ENCODE measurements around the gene KCNH8.
A peak's percentile ranks its signal among the peaks of the same experiment; 100 is the strongest.
"Not testable (repeated sequence)": the region's sequence is repeated elsewhere in the genome, so short reads cannot be mapped to it uniquely, and the experiment has no call there.

Gene KCNH8

DNA sequence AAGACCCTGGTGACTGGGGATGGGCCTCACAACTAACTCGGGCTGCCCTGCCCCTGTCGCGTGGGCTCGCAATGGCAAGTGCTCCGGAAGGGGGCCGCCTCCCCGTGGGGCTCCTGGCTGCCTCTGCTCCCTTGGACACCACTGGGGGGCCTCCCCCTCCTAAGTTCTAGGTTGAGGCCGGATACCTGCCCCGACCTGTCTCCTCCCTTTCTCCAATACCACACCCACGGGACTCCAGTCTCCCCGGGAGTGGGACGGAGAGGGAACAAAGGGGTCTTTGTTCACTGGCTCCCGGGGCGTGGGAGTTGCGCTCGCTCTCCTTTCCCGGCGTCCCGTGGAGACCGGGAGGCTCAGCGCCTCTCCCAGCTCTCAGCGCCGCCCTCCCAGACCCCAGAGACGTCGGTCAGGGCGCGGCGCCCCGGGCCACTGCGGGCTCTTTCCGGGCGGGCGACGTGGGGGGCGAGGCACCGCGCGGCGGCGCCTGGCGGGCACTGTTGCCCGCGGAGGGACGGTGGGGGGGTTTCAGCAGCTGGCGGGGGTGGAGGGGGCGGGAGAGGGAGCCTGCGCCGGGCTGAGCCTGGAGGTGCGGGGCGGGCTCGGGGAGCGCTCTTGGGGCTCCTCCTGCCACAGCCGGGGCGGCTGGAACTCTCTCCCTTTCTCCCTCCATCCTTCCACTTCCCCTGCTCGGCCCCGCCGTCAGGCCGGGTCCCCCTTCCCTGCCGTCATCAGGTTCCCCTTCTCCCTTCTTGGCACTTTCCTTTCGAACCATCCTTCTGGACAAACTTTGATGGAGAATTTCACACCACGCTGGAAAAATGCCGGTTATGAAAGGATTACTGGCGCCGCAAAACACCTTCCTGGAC, at the start of gene KCNH8:
KCNH8 (plus strand) TSS at position 606 of the 863 bp plus-strand sequence; CDS start at position 816, 210 bp downstream.
- DNase-seq (ENCODE audit: low read depth): no peak

DNA sequence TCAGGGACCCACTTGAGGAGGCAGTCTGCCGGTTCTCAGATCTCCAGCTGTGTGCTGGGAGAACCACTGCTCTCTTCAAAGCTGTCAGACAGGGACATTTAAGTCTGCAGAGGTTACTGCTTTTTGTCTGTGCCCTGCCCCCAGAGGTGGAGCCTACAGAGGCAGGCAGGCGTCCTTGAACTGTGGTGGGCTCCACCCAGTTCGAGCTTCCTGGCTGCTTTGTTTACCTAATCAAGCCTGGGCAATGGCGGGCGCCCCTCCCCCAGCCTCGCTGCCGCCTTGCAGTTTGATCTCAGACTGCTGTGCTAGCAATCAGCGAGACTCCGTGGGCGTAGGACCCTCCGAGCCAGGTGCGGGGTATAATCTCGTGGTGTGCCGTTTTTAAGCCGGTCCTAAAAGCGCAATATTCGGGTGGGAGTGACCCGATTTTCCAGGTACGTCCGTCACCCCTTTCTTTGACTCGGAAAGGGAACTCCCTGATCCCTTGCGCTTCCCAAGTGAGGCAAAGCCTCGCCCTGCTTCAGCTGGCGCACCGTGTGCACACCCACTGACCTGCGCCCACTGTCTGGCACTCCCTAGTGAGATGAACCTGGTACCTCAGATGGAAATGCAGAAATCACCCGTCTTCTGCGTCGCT, 45.5 kb upstream of the KCNH8 start:
- not testable (repeated sequence) for DNase-seq (ENCODE audit: low read depth)

DNA sequence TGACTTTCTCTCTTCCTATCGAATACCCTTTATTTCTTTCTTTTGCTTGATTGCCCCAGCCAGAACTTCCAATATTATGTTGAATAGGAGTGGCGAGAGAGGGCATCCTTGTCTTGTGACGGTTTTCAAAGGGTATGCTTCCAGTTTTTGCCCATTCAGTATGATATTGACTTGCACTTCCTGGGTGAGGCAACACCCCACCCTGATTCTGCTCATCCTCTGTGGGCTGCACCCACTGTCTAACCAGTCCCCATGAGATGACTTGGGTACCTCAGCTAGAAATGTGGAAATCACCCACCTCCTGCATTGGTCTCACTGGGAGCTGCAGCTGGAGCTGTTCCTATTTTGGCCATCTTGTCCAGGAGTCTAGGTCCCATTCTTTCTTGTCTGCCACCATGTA, 44.8 kb upstream of the KCNH8 start:
- no peak for DNase-seq (ENCODE audit: low read depth)

DNA sequence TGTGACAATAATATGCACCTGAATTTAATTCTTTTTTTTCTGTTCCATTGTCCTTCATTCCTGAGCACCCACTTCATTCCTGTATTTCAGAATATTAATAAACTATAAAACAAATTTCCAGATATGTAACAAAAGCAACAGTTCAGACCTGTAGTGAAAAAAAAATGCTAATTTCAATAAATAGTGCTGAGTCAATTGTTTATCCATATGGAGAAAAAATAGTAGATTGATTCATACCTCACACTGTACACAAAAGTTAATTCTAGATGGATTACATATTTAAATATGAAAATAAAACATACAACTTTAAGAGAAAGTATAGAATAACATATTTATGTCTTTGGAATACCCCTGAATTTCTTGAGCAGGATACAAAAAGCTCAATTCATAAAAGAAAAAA, 43.9 kb upstream of the KCNH8 start:
- no peak for DNase-seq (ENCODE audit: low read depth)

DNA sequence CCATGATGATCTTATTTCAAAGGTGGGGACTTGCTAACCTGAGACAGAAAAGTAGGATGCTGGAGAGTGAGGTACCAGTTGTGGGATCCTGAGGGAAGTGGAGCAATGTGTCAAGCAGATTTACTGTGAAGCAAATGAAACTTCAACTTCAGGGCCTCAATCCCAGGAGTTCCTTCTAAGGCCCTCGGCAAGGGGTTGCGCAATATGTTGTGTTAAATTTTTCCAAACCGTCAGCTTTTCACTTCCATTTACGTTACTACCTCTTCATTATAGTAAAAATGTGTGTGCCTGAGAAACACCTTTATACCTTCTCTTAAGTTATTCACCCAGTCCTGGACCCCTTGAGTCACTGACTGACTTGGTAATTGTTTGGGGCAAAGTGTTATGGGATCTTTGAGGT, 42.5 kb upstream of the KCNH8 start:
- DNase-seq (ENCODE audit: low read depth): no peak

DNA sequence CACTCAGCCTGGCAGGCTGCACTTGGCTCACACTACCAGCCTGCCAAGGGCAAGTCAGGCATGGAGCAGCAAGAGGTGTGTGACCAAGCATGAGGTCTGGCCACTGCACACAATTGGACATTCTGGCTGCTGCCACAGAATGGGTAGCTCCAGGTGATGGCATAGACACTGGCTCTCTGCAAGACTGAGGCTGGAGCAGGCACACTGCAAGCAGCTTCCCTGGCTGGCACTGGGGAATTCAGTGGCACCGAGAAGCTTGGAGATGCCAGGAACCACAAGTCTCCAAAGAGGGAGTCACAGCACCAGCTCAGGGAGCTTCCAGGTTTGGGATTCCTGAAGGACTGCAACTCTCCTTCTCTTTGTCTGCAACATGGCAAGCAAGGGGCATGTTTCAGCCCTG, 42.0 kb upstream of the KCNH8 start:
- DNase-seq (ENCODE audit: low read depth): no peak

DNA sequence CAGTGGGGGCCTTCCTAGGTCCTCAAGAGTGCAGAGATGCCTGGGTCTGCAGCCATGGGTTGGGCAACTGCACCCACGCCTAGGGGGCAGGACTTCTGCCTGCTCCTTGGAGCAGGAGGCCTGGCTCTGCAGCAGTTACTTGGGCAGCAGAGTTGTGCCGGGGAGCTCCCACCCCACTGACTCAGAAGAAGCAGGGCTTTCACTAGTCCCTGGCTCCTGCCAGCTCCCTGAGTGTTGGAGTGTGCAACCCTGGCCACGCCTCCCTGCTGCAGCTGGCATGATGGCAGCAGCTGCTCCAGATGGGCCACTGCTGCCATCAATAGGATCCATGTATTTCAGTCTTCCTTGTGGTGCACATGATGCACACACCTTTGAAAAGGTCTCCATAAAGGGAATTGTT, 40.6 kb upstream of the KCNH8 start:
- DNase-seq (ENCODE audit: low read depth): no peak

DNA sequence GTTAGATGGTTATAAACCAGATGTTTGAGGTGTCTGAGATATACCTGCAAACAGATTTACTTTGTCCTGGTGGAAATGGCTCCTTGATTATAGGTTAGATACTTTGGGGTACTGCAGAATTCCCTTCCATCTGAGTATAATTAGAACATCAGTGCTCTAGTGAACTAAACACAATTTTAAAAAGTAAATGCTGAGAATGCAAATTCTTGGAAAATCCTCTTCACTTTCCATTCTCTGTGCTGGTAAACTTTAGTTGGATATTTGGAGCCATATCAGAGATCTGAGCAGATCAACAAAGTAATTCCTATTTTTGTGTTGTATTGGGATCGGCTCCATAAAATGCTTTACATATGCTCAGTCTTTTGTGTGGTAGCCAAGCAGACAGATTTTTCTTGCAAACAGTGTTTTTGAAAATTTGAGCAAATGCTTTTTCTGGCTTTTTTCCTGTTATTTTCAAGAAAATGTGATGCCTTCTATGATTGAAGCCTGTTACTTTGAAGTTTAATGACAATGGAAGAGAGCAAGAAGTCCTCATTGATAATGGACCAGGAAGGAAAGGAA, 37.9 kb upstream of the KCNH8 start:
- no peak for DNase-seq (ENCODE audit: low read depth)

DNA sequence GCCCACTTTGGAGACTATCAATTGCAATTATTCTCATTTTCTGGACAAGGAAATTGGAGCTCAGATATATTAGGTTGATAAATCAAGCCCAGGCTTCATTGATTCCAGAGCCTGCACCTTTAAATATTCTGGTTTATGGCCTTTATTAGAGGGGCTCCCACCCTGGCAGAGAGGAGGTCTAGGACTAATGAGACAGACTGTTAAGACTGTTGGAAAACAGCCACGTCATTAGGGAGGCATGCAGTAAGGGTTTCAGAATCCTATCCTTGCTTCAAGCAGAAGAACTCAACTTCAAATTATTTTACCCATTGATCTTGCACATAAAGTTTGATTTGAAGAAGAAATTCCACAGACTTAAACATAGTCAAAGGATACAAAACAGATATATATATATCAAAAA, 33.8 kb upstream of the KCNH8 start:
- DNase-seq (ENCODE audit: low read depth): no peak

DNA sequence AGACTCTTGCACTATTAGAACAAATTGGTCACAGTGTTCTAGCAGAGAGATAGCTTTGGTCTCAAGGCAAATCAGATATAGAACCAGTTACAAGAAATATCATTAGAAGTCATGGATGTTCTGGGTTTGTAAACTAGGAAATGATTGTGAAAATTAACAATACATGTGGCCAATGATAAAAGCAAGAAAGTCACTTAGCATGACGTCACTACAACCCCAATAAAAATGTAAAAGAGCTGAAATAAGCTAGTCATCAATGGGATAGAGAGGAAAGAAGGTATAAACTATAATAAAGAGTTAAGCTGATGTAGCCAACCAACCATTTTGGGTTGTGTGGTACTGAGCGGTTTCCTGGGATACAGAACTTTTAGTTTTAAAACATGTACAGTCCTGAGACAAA, 32.1 kb upstream of the KCNH8 start:
- DNase-seq (ENCODE audit: low read depth): no peak

DNA sequence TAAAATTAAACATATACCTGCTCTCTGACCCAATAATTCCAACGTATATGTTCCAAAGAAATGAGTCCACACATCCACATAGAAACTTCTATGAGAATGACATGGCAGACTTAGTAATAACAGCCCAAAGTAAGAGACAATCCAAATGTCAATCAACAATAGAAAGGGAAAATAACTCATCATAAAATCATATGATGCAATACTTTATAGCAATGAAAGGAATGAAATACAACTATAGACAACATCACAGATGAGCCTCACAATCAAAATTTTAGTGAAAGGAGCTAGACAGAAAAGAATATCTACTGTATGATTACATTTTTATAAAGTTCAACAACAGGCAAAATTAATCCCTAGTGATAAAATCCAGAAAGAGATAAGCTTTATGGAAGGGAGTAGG, 23.6 kb upstream of the KCNH8 start:
- DNase-seq (ENCODE audit: low read depth): no peak

DNA sequence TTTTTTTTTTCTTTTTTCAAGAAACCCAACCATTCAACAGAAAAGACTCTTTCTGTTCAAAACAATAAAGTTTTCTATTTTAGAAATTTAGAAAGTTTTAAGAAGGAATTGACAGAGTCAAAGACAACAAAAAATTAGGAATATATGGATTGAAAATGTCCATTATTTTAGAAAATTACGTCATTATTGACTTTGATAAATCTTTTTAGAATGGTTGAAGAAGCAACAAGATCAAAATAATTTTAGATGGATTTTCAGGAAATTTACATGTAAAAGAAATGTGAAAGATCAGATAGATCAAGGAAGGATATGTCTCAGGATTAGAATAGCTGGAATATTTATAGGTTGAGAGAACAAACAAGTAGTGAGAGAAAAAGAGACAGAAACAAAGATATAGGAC, 8.4 kb upstream of the KCNH8 start:
- DNase-seq (ENCODE audit: low read depth): no peak

DNA sequence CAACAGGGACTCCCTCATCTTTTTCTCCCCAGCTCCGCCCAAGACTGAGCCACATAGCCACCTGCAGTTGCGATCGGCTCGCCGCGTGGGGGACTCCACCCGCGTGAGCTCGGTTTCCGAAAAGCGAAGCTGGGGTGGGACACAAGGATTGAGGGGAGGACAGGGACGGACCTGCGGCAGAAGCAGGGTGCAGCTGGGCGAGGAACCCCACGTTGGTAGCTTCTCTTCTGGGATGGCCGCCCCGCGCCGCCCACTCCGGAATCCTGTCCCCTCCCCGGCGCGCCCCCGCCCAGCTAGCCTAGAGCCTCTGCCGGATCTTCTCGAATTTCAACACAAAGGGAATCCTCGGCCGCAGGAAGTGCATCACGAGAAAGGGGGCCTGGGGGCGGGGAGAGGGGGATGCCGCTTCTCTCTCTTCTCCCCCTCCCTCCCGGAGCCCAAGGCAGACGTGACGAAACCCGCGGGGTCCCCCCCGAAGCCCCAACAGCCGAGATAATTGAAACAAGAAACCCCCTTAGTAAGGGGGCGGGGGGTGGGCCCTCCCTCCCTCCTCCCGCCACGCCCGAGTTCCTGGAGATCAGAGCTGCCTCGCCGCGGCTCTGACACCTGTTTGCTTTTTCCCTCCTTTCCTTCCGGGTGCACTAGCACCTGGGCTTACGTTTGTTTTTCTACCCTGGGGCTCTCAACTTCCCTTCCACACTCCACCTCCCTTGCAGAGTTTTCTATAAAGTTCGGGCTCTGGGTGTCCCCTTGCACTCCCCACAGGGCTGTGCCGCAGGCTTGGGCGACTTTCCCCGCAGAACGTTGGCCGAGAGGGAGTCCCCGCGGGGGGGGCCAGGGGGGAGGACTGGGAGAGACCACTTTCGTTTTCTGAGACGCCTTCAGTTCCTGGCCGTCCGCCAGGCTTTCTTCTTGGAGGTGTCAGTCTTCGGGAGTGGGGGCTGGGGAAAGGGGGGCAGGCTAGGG, 1.3 kb upstream of the KCNH8 start:
- peak; percentile 50 for DNase-seq (ENCODE audit: low read depth)

DNA sequence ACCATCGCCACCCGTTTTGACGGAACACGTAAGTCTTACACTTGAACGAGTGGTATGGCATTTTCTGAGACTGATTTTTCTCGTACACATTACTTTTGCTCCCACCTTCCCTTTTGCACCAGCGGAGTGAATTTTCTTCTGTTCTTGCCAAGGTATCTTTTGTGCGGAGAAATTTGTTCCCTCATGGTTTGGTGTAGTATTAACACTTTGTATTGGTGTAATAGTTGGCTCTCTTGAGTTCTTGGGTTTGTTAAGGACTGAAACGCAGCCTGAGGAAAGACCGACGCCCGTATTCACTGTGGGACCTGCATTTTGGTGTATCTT, 420 bp downstream of the KCNH8 start:
- DNase-seq (ENCODE audit: low read depth): no peak

DNA sequence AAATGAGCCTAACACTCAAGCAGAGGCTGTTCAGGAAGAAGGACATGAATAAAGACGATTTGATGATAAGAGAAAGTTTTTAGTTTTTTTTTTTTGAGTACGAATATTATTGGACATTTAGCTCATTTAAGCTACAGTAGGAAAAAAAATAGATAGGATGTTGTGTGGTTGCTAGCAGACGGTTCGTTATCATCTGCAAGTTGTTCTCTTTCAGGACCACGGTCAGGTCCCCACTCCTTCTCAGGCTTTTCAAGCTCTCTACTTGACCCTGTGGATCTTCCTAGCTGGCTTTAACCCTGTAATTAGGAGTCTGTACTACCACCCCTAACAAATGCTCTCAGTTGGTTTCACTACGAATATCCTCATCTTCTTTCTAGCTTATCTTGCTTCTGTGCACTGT, 1.1 kb downstream of the KCNH8 start:
- no peak for DNase-seq (ENCODE audit: low read depth)

DNA sequence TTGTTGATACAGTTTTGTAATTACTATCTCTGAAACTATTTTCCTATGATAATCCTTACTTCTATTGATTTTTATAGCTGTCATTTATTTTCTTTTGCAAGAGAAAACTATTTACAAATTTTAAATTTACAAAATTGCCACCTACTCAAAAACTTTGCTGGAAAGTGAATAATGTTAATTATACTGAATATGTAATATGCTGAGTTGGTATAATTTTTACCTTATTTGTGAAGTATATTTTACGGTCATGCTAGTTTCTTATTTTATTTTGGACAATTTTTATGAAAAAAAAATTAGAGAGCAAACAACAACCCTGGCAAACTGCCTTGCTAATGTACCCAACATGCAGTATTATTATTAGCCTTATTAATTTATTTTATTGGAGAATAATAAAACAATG, 2.9 kb downstream of the KCNH8 start:
- DNase-seq (ENCODE audit: low read depth): no peak

DNA sequence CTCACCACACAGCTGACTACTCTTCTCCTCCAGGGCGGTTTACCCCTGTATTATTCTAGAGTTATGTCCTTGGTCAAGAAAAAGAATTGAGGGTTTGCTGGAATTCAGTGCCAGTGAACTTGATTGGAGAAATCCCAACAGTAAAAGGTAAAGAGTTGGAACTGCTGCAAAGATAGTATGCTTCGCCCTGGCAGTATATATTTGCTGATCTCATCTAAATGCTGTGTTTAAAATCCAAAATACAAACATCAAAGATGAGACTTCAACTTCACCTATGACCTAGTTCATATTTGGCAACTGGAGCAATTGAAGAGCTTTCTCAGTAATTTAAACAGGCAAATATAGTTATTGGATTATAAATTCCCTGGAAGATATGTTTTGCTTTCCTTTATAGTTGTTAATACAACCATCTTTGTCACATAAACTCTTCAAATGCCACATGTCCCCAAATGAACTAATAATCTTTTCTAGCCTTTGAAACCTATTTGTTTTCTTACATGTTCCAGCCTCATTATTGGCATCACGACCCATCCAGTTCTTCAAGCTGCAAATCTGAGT, 6.5 kb downstream of the KCNH8 start:
- no peak for DNase-seq (ENCODE audit: low read depth)

DNA sequence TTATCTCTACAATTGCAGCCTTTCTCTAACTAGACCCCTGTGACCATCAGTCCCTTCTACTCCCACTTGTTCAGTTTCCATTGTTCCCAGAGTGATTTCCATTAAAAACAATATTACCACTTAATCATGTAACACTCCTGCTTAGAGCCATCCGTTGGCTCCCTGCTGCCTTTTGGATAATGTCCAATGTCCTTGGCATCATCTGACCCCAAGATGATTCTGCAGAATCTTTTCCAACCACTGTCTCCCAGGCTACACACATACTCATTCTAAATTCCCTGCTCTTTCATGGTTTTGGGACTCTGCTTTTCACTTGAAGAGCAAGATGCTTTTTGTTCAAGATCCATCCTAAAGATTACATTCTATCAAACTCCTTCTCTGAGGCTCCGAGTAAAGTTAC, 7.1 kb downstream of the KCNH8 start:
- DNase-seq (ENCODE audit: low read depth): no peak

DNA sequence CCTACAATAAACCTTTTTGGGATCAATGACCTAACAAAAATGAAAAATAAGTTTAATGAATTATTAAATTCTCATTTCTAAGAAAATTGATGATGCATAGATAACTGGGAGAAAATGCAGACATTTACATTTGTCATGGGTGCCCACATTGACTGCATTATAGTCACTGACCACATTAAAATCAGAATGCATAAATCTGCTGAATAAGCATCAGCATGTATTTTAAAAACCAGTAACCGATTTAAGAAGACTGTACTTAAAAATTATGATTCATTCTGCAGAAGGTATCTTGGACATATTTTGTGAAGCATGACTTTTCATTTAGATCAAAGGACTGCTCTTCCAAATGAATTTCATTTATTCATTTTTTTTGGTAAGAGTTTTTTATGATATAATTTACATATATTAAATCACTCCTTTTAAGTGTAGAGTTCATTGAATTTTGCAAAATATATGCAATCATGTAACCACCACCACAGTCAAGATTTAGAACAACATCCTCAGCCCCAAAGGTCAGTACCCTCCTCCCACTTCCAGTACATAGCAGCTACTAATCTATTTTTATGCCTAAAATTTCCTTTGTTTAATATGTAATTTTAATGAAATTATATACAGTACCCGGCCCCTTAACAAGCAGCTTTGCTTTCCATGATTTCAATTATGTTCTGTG, 11.8 kb downstream of the KCNH8 start:
- DNase-seq (ENCODE audit: low read depth): no peak

DNA sequence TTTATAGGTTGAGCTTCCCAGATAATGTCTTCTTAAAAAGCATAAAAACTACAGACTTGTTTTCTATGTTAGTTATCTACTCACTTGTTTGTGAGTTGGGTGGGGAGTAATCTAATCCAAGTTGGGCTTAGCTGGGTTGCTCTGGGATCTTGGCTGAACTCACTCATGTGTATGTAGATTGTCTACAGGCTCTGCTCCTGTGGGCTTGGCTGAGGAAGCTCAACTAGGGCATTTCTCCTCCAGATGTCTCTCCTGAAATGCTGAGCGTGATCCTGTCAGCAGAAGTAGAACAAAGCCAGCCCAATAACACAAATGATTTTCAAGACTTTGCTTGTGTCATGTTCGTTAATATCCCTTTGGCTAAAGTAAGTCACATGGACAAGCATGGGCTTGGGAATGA, 17.3 kb downstream of the KCNH8 start:
- DNase-seq (ENCODE audit: low read depth): no peak

DNA sequence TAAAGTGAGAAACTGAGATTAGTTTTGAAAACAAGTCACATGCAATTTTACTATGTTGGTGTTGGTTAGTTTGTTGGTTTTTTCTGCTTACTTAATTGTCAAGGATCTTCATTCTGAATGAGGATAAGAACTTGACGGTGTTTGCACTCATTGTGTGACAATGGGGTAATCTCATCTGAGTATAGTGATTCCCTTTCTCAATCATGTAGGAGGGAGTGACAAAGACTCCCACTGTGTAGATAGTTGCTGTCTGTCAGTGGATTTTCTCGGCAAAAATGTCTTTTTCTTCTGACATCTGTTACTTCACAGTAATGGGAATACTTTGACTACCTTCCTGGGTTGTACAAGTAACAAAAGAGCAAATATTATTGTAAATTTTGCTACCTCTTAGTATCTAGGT, 23.5 kb downstream of the KCNH8 start:
- no peak for DNase-seq (ENCODE audit: low read depth)

DNA sequence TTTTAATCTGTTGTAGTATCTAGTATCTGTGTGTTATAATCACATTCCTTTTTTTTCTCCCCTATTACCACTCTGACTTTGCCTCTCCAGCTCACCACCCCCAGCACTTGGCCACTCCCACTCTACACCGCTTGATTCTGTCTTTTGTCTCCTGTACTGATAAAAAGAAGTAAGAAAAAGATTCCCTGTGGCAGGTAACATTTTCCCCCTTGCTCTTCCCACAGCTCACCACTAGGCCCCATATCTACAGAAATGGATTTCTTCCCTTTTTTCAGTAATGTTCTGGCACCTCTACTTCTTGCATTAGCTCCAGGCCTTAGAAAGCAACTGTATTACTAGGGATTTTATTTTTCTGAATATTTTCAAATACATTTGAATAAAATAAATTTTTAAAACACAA, 25.6 kb downstream of the KCNH8 start:
- DNase-seq (ENCODE audit: low read depth): no peak
